ENCODE results near the gene SLC2A13. TPM values are rescaled to one million over a fixed set of nuclear protein-coding genes. Genes with fewer than 3 reads are reported as not detected.

SLC2A13 gene
- total RNA-seq, 4 donors from 2014 or later, result 18.4 to 32.0 (median 25.3) TPM

- no peak for TF ChIP-seq CTCF (IDR thresholded peaks at IDR 0.05; ENCODE audit: low read depth)
Observed at GRCh38 chr12:40122842-40123241, 17.0 kb upstream of the SLC2A13 start.

- TF ChIP-seq CTCF (IDR thresholded peaks at IDR 0.05; ENCODE audit: low read depth), result no peak
Observed at GRCh38 chr12:40117818-40118217, 11.9 kb upstream of the SLC2A13 start.

GRCh38 chr12:40110586-40110985 is 4.7 kb upstream of the SLC2A13 start:
- TF ChIP-seq CTCF (IDR thresholded peaks at IDR 0.05; ENCODE audit: low read depth), result no peak

GRCh38 chr12:40107803-40108620 is 2.1 kb upstream of the SLC2A13 start:
- TF ChIP-seq CTCF (IDR thresholded peaks at IDR 0.05; ENCODE audit: low read depth), result no peak

- TF ChIP-seq CTCF (IDR thresholded peaks at IDR 0.05; ENCODE audit: low read depth), result no peak
Observed at GRCh38 chr12:40107098-40107802, 1.4 kb upstream of the SLC2A13 start.

GRCh38 chr12:40106655-40107054 is 774 bp upstream of the SLC2A13 start:
- no peak for TF ChIP-seq CTCF (IDR thresholded peaks at IDR 0.05; ENCODE audit: low read depth)

- no peak for TF ChIP-seq CTCF (IDR thresholded peaks at IDR 0.05; ENCODE audit: low read depth)
Observed at GRCh38 chr12:40106202-40106533, 287 bp upstream of the SLC2A13 start.
